Measurements from ENCODE around the gene CCDC192.
A peak's percentile ranks its signal among the peaks of the same experiment; 100 is the strongest.

CCDC192 gene

DNA sequence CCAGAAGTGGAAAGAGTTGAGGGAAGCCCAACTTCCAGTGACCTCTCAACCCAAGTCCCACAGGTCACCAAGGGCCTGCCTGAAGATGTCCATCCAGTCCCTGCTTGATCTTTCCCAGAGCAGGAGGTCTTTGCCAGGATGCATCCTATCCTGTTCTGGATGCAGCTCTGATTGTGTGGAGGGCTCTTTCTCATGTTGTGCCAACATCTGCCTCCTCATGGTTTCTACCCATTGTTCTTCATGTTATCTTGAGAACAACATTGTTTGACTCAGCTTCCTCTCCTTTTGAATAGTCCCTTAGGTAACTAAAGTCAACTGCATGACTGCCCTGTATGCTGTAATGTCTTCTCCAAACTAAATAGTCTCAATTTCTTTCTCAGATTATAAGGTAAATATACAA, 169.3 kb downstream of the CCDC192 start:
- no peak for DNase-seq

DNA sequence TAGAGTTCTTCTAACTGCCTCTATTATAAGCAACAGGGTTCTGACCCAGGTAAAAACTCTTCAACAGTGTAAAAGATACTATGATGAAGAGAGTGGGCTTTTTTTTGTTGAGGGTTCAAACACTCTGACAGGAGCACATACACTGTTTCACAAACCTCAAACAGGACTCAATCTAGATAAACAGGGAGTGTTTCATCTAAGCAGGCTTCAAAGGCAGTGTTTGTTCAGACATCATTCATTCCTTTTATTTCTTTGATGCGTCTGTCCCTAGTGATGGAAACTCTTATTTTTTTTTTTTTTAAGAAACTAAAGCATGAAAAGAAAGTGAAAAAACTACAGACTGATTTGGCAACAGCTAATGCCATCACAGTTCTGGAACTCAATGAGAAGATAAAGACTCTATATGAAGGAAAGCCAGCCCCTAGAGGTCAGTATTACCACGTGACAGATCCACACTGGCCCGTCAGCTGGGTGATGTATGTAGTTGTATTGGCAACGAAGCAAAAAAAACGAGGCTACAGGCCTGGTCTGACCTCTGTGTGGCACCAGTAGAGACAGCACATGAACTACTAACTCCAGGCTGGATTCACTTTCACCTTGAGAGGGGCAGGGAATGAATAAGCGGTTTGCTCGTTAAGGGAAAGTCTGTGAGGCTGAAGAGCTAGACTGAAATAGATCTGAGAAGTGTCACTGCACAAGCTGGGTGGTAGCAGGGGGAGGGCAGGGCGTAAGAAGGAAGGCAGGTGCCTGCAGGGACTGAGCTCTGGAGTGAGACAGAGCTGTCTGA, 172.2 kb downstream of the CCDC192 start:
- peak in 41 of 58 donors; percentile 3 to 71 (median 35) for DNase-seq

DNA sequence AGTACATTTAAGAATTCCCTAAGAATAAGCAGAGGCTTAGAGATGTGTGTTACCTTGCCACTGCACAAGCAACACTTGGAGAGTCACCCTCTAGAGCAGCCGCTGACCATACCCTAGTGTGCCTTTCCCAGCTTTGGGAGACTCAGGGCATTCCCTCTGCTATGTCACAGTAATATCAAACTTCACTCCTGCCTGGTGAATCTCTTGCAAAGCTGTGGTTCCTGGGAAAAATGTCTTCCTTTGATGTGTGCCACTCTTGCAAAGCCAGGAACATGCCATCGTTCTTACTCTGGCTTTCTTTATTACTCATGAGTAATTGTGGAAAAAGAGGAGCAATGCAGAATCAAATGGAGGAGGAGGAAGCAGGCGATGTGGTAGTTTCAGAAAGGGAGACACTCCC, 173.2 kb downstream of the CCDC192 start:
- no peak for DNase-seq

DNA sequence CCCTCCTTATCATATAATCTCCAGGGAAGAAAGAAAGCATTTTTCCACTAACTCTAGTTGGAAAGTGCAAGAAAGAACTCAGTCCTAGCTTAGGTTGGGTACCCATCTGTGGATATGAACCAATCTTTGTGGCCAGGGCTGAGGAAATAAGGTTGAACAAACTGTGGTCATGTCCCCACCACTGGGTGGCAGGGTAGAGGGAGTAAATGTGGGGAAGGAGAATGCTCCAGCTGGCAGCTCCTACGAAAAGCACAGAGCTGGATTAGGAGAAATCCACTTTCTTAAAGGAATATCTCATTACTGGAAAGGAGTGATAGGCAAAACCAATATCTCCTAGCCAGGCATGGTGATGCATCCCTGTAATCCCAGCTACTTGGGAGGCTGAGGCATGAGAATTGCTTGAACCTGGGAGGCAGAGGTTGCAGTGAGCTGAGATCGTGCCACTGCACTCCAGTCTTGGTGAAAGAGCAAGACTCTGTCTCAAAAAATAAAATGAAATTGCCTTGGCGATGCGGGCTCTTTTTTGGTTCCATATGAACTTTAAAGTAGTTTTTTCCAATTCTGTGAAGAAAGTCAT, 175.1 kb downstream of the CCDC192 start:
- peak in 13 of 58 donors; percentile 1 to 23 (median 15) for DNase-seq

DNA sequence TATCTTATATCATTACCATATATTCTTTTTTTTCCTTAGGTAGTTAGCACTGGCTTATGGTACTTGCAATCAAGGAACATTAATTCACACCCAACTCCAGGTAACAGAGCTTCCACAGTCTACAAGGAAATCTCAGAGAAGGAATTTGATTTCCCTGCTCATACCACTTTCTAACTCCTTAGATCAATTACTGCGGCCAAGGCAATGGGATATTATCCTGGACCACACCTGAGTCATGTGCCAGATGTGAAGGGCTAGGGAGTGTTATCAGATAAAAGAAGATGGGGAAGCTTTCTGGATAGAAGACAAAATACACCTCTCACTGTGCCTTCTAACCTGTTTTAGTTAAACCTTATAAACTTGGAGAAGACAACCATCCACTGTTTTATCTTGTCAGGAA, 181.2 kb downstream of the CCDC192 start:
- no peak for DNase-seq

DNA sequence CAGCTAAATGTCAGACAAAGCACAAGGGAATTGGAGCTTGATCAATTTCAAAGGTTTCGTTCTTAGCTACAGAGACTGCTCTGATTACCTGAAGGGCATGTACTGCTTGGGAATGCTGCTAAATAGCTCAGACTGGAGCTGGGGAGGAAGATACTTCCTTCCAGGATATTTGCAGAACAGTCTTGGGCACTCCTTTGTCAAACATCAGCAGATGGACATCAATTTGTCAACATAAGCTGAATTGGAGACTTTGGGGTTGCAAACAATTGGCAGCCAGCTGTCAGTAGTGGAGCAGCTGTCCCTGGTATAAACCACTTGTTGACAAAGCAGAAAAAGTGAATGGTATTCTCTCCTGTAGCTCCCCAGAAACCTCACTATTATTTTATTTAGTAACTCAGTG, 182.0 kb downstream of the CCDC192 start:
- no peak for DNase-seq

DNA sequence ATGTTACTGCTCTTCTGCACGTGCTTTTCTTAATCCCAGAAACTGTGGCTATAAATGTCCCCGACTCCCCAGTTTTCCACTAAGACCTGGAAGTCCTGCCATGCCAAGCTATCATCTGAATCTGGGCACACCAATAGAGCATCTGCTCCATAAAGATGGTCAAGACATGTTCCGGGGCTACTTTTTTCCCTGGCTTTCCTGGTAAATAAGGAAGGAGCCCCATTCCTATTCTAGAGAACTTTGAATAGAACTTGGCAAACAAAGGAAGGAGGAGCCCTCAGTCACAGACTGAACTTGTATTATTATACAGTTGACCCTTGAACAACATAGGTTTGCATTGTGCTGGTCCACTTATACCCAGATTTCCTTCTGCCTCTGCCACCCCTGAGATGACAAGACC, 182.9 kb downstream of the CCDC192 start:
- no peak for DNase-seq

DNA sequence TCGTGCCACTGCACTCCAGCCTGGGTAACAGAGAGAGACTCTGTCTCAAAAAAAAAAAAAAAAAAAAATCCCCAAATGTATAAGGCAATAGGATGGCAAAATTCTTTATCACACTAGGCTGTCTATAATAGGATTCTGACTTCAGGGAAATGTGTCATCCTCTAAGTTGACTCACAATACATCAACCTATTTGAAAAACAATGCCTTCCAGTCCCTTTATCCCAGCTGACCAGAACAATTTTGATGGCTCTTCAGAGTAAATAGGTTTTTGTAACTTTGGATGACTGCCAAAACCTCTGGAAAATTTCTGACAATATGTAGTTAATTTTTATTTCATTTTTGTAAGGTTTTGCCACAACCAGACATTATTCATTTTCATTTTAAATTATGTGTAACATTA, 184.1 kb downstream of the CCDC192 start:
- no peak for DNase-seq

DNA sequence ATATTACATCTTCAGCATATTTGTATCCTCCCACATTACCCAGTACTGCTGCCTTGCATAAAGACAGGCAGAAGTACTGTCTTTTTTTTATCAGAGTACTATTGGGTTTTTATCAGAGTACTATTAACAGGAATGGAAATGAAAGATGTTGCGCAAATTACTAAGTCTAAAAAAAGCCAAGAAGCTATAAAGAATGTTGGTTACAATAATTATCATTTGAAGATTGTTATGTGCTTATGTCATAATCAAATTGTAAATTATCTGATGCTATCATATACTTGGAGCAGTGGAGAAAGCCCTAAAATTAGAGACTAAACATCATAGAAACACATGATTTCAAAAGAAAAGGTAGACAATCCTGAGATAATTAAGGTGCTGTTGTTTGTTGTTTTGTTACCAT, 188.8 kb downstream of the CCDC192 start:
- no peak for DNase-seq

DNA sequence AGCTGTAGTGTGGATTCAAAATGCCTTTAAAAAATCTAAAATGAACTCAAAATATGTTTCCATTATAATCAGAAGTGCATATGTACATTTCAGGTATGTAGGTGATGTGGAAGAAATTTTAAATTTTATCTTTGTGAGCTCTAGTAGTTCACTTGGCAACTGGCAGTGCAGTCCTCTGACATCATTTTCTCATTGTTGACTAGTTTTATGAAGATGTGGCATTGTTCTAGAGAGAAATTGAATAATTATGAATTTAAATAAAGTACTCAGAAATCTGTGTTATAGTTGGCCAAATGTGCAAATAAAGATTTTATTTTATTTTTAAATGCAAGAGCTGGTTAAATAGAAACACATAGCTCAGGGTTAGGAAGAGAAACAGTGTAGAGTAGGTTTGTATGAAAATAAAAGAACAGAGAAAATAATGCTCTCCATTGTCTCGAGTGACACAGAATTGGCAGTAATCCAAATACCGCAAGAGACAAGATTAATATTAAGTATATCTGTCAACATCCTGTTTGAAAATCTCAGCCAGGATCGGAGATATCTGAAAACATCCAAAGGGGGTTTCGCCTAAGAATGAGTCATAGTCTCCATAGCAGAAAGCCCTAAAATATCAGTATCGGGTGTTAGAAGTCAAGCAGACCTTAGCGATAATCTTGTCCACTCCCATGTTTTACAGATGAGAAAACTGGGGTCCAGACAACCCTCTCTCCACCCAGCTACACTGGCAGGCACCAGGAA, 189.4 kb downstream of the CCDC192 start:
- peak in 1 of 58 donors; percentile 8 for DNase-seq

DNA sequence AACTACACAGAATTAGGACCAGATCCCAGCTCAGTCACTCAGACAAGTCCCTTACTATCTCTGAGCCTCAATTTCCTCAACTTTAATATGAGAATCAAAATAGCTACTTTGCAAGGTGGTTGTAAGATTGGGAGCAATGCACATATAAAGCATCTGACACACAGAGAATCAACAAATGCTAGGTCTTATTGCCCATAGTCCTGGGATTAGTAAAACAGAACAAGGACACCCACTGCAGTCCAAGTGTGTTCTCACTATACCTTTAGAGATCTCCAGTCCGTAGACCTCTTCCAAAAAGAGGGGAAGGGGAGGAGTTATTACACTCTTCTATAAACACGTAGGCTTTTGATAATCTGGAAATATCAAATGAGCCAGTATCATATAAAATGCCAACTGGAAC, 190.0 kb downstream of the CCDC192 start:
- no peak for DNase-seq

DNA sequence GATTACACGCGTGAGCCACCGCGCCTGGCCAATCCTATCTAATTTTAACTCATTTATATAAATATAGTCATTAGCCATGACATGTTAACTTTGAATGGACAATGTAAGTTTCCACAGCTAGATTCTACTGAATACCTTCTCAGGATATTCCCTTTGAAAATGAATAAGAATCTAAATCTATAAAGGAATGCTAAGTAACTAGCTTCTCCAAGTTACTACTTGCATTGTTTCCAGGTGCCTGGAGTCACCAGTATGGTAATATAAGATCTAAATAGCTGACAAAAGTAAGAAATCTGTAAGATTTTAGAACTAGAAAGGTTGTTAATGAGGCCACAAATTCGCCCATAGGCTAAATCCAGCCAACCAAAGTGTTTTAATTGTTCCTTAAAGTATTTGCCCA, 191.3 kb downstream of the CCDC192 start:
- DNase-seq: no peak

DNA sequence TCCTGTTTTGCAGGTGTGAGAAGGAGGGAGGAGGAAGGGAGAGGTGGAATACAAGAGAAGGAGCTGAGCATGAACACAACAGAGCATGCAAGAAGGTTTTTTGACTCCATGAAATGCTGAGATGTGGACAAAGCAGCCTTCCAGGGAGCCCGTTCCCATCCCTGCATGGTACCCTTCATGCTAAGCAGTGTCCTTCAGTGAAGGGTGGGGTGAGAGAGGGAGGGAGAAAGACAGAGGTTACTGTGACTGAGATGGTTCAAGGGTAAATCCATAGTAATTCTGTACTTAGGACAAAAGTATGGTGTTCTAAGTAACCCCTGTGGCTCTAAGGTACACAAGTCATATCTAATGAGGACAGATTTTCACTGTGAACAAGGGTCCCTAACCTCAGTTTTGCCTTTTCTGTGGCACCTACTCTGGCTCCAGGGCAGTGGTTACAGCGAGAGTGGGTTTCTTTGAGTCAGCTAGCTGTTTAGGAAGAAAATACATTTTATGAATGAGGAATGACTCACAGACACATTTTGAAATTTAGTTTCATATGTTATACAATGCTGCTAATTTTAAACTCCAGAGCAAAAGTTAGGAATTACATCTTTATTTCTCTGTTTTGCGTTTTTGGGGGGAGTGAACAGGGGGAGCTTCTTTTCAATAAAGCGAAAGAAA, 195.5 kb downstream of the CCDC192 start:
- DNase-seq: peak in 1 of 58 donors; percentile 21

DNA sequence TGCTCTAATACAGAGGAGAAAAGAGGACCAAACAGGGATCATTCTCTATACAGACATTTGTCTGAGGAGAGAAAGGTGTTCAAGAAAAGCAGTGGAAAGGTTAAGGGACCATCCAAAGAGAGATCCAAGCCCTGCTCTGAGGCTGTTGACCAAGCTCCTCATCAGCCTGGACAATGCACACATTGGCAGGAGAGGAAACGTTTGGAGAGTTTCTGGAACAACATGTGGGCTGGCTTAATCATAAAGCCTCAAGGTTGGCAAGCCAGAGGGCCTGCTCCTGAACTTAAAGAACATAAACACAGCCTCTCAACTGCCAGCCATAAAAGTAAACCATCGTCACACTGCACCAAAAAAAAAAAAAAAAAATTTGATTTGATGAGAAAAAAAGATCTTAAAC, 196.0 kb downstream of the CCDC192 start:
- DNase-seq: no peak

DNA sequence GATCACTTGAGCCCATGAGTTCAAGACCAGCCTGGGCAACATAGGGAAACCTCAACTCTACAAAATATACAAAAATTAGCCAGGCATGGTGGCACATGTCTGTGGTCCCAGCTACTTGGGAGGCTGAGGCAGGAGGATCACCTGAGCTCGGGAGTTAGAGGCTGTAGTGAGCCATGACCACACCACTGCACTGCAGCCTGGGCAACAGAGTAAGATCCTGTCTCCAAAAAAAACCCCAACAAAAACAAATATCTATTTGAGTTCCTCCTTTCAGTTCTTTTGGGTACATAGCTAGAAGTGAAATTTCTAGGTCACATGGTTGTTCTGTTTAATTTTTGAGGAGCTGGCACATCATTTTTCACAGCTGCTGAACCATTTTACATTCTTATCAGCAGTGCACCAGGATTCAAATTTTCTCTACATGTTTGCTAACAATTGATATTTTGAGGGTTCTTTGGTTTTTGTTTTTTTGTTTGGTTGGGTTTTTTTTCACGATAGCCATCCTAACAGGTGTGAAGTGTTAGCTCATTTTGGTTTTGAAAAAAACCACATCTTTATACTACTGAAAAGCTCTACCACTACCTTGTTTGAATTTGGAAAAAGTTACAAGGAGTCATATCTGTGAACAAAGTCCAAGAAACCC, 203.5 kb downstream of the CCDC192 start:
- no peak for DNase-seq

DNA sequence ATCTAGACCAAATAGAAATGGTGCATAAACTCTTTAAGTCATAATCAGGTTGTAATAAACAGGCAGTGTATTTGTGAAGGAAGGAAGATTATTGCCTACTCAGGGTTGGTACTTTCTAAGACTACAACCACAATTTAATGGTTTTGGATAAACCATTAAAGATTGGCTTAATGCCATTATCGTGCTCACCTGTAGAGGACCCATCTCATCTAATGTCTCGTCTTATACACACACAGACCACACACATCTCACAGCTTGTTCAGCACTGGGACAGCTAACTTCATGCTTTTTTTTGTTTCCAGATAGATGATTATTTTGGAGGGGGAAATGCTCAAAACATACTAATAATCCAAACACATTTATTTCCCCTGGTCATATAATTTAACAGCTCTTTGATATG, 204.7 kb downstream of the CCDC192 start:
- DNase-seq: no peak

DNA sequence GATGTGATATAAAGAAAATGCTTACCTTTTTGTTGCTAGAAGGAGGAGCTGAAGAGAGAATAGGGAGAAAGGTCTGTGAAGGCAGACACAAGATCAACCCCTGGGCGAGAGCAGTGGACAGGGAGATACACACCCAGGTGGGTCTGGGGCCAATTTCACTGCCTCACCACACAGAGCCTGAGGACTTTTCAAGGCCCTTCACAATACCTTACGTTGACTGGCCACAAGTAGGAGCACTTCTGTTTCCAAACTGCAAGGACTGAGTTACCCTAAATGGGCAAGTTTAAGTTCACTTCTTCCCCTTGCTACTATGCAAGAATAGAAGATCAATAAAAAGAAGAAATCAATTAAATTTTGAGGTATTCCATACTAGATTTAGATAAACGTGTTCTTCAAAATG, 205.9 kb downstream of the CCDC192 start:
- DNase-seq: no peak

DNA sequence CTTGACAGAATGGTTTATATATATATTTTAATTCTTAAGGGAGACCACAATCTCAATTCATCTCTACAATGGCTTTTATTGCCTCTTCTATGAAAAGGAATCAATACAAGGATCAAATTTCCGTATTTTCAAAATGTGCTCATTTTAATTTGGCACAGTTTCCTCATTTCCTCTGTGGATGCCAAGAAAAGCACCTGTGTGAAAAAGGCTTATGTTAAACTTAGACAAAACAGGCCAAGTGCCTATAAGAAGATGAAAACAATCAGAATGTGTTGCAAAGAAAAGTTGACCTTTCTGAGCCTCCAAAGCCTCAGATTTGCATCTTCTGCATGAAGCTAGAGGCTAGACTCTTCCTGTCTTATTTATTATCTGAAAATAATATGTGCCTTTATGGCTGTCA, 206.6 kb downstream of the CCDC192 start:
- no peak for DNase-seq

DNA sequence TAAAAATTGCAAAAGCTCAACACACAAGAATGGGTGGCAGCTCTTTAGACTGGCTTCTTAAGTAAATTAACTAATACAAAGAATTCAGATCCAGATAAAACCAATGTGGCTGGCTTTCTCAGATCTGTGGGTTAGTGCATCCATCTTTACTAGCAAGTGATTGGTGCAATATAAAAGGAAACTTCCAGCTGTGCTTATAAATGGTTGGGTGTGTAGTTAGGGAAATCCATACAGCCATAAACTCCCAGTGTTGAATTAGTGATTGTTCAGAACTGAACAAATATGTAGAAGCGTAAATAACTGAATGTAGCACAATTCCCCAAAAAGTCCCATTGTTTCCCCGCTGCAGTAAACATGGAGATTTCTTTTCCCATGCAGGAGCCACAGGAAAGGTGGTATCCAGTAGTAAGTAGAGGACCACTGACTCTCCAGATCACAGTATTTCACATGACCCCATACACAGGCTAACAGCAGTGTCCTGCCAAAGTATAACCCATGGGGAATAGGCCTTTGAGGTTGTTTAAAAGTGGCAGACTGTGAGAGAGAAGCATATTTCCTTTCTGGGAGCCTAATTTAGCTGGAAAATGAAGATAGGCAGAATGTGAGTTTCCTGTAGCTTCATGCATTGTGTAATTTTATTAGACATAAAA, 207.2 kb downstream of the CCDC192 start:
- DNase-seq: no peak

DNA sequence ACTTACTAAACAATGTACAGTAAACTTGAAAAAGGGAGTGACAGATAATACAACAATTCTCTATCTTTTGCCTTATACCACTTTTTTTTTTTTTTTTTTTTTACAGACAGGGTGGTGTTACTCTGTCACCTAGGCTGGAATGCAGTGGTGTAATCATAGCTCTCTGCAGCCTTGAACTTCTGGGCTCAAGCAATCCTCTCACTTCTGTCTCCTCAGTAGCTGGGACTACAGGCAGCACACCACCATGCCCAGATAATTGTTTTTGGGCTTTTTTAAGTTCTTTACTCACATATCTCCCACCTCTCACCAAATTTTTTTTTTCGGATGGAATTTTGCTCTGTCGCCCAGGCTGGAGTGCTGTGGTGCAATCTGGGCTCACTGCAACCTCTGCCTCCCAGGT, 208.4 kb downstream of the CCDC192 start:
- DNase-seq: no peak

DNA sequence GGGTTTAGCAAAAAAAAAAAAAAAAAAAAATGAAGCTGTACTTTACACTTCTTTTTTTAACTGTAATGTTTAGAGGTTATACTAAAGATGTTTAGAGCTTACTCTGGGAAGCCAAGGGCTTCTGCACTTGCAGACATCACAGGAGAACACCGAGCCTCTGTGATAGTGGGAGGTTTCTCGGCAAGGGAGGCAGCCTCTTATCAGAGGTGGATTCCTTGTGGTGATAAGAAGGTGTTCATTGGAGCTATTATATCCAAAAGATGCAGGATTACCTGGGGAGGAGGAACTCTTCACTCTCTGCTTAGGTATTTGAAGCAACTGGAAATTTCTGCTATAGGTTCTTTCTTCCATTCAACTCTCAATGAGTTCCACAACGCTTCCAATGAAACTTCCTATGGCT, 209.2 kb downstream of the CCDC192 start:
- no peak for DNase-seq
